Measurements from ENCODE around the gene COG5. TPM values are rescaled to one million over a fixed set of nuclear protein-coding genes. Genes with fewer than 3 reads are reported as not detected.

The COG5 gene
- total and polyA plus RNA-seq, 9 of the 15 experiments (the other 6 are each of a cell fraction or from before 2014, with no cell fraction given) = 15.3 to 75.1 (median 56.4) TPM

DNA sequence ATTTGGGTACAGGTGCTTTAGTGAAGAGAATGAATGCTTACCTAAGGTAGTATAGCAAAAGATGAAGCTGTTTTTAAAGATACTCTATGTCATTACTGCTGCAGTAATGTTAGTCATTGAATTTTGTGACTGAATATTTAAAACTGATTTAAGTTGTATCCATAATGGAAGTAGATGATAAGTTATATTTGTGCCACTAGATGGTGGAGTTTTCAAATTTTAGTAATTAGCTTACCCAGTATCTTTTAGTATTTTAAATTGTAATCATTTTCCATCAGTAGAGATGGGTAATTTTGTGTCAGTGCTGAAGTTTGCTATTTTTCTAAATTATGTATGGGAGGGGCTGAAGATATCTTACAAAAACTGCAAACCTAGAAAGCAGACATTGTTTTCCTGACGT is 369.7 kb downstream of the COG5 start (continued):
- TF ChIP-seq, protein P1, sequence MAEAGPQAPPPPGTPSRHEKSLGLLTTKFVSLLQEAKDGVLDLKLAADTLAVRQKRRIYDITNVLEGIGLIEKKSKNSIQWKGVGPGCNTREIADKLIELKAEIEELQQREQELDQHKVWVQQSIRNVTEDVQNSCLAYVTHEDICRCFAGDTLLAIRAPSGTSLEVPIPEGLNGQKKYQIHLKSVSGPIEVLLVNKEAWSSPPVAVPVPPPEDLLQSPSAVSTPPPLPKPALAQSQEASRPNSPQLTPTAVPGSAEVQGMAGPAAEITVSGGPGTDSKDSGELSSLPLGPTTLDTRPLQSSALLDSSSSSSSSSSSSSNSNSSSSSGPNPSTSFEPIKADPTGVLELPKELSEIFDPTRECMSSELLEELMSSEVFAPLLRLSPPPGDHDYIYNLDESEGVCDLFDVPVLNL (CRISPR knock-in tag; IDR thresholded peaks at IDR 0.05; ENCODE audit: low read depth) = no peak

DNA sequence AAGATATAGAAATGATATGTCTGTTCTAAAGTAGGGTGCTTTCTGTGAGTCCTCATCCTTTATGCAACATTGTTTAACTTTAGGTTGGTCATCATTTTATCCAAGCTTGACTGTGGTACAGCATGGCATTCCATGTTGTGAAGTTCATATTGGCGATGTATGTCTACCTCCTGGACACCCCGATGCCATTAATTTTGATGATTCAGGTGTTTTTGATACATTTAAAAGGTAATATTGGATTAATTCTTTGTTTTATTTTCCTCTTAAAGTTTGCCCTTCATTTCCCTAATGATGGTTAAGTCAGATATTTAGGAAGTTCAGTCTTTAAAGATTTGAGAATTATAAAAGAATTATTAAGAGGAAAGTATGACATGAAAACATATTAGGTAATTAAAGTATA is 373.6 kb downstream of the COG5 start:
- in situ Hi-C loops (cut with MboI) (loop anchor here (10.0 kb wide), 1 partner anchor 535 kb away; no protein-coding TSS in a partner anchor), intact Hi-C loops (cut with micrococcal nuclease) (no loop called here)
- Histone ChIP-seq H3K4me1 (replicated peaks in 1 of 2; ENCODE audit: control insufficient read depth in 2 of 2, insufficient read depth in 2 of 2, low read length in 2 of 2) (no peaks in the 10 kb centered on the region), H3K36me3 (ENCODE audit: control insufficient read depth, insufficient read depth, low read length) (peaks cover 65% of the 10 kb centered on the region), H4K20me1 (replicated peaks; ENCODE audit: control insufficient read depth, insufficient read depth, low read length) (no peaks in the 10 kb centered on the region), H3K27me3 (ENCODE audit: control insufficient read depth in 2 of 2, insufficient read depth in 2 of 2, low read length in 2 of 2) (no peaks in the 10 kb centered on the region), H3K9ac (ENCODE audit: insufficient read depth in 1 of 2, low read depth in 2 of 2, low read length in 2 of 2) (no peak overlapping the region), H3K9me1 (ENCODE audit: control insufficient read depth, insufficient read depth, low read length) (no peaks in the 10 kb centered on the region), H2AFZ (ENCODE audit: low read depth, low read length) (no peak overlapping the region), H3K9me3 (replicated peaks; ENCODE audit: control insufficient read depth, insufficient read depth, low read depth, low read length) (no peaks in the 10 kb centered on the region), H3K27ac (ENCODE audit: extremely low read depth, low read depth, low read length) (no peak overlapping the region), H3K4me3 (no peak overlapping the region), H3K79me2 (ENCODE audit: control insufficient read depth, insufficient read depth, low read length) (no peaks in the 10 kb centered on the region), H3K4me2 (ENCODE audit: insufficient read depth, low read length) (no peak overlapping the region)
- no TSS peak for BruUV-seq (replicated peaks)
- FAIRE-seq = no peak
- ATAC-seq = no peak
- TF ChIP-seq CSDE1 (IDR thresholded peaks at IDR 0.05) (0 out of 4 replicates have a peak, but pooled peaks of 1 of the 2 experiments have one; percentile 26), MAFF (IDR thresholded peaks at IDR 0.05; ENCODE audit: low read length) (peak; percentile 86), MAFG (tag; conservative IDR thresholded peaks at IDR 0.05) (peak; percentile 73), C11orf30 (IDR thresholded peaks at IDR 0.05; ENCODE audit: low read depth) (peak; percentile 85), YBX1 (IDR thresholded peaks at IDR 0.05) (no peak), ZNF316 (IDR thresholded peaks at IDR 0.05) (peak; percentile 91), MAFK (IDR thresholded peaks at IDR 0.05; ENCODE audit: low read length) (peak; percentile 68), RFX5 (IDR thresholded peaks at IDR 0.05; ENCODE audit: low read depth, low read length) (no peak), ZFX (CRISPR knock-in tag; IDR thresholded peaks at IDR 0.05) (0 out of 2 replicates have a peak, but pooled peaks have one; percentile 11)
- TF ChIP-seq, protein P2, sequence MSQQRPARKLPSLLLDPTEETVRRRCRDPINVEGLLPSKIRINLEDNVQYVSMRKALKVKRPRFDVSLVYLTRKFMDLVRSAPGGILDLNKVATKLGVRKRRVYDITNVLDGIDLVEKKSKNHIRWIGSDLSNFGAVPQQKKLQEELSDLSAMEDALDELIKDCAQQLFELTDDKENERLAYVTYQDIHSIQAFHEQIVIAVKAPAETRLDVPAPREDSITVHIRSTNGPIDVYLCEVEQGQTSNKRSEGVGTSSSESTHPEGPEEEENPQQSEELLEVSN (IDR thresholded peaks at IDR 0.05; ENCODE audit: borderline replicate concordance in 1 of 2, extremely low read depth in 1 of 2, insufficient read depth in 1 of 2, insufficient read length in 1 of 2, low read depth in 1 of 2, low read length in 1 of 2, poor library complexity in 1 of 2, severe bottlenecking in 1 of 2) = no peak
- 98% methylated on average over 2 of the region's 2 CpGs for whole genome bisulfite sequencing (ENCODE audit: insufficient coverage, low coverage, missing lambda C conversion rate)
- no peak for DNase-seq (ENCODE audit: extremely low read depth in 1 of 4, low spot score in 3 of 4)
- ChIA-PET POLR2A (interaction anchor here (0.6 to 2.7 kb wide), 4 partner anchors 8 to 160 kb away, joined by 3 to 12 read pairs (median 4); no protein-coding TSS in a partner anchor), CTCF (ENCODE audit: low intra/inter-chr PET ratio) (no interaction called here)
